Neural cell (in vitro differentiated cells): ENCODE measurements around the gene IGBP1.
"Not testable (repeated sequence)": the region's sequence is repeated elsewhere in the genome, so short reads cannot be mapped to it uniquely, and the experiment has no call there.

Experiments used
- EP300 ChIP-seq: fragments of 450-650 bp; conservative IDR thresholded peaks from 2 replicates; pipeline ENCODE4 v1.6.1; 2014; ENCODE audit warnings: antibody characterized with exemption, mild to moderate bottlenecking, moderate library complexity; ENCODE audit not compliant: poor library complexity, severe bottlenecking
- EZH2 ChIP-seq: fragments of 200-600, 300-800 bp; shearing (Covaris generic), sonication (generic); IDR thresholded peaks from 2 replicates; pipeline ENCODE4 v1.6.1; 2014; ENCODE audit warnings: antibody characterized with exemption, low read length, borderline replicate concordance, mild to moderate bottlenecking; ENCODE audit not compliant: insufficient read depth, poor library complexity, severe bottlenecking
- MXI1 ChIP-seq: fragments of 450-650 bp; conservative IDR thresholded peaks from 2 replicates; pipeline ENCODE4 v1.6.1; 2014; ENCODE audit warnings: antibody characterized with exemption, mild to moderate bottlenecking; ENCODE audit not compliant: poor library complexity, severe bottlenecking
- POLR2AphosphoS5 ChIP-seq: IDR thresholded peaks from 2 replicates; pipeline ENCODE4 v1.6.1; 2012
- RAD21 ChIP-seq: fragments of 450-650 bp; conservative IDR thresholded peaks from 2 replicates; pipeline ENCODE4 v1.6.1; 2014; ENCODE audit warnings: antibody characterized with exemption, mild to moderate bottlenecking, moderate library complexity
- SMC3 ChIP-seq: fragments of 450-650 bp; conservative IDR thresholded peaks from 2 replicates; pipeline ENCODE4 v1.6.1; 2014; ENCODE audit warnings: antibody characterized with exemption, mild to moderate bottlenecking, moderate library complexity; ENCODE audit not compliant: poor library complexity
- TAF1 ChIP-seq: IDR thresholded peaks from 2 replicates; pipeline ENCODE4 v1.6.1; 2012; ENCODE audit warnings: low read depth
- TF ChIP-seq, protein P1 (sequence below): fragments of 450-650 bp; IDR thresholded peaks from 2 replicates; pipeline ENCODE4 v1.5.1; 2014; ENCODE audit warnings: antibody characterized with exemption, mild to moderate bottlenecking, moderate library complexity; ENCODE audit not compliant: poor library complexity, severe bottlenecking
- TF ChIP-seq, protein P2 (sequence below): IDR thresholded peaks from 2 replicates; pipeline ENCODE4 v1.6.1; 2012; ENCODE audit warnings: borderline replicate concordance

DNA sequence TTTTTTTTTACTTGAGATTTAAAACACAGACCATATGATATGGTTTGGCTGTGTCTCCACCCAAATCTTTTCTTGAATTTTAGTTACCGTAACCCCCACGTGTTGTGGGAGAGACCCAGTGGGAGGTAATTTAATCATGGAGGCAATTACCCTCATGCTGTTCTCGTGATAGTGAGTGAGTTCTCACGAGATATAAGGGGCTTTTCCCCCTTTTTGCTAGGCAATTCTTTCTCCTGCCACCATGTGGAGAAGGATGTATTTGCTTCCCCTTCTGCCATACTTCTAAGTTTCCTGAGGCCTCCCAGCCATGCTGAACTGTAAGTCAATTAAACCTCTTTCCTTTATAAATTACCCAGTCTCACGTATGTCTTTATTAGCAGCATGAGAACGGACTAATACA is 76.3 kb downstream of the IGBP1 start:
- not testable (repeated sequence) for TF ChIP-seq TAF1, POLR2AphosphoS5, EP300, MXI1, EZH2, RAD21, SMC3
- TF ChIP-seq, protein P1, sequence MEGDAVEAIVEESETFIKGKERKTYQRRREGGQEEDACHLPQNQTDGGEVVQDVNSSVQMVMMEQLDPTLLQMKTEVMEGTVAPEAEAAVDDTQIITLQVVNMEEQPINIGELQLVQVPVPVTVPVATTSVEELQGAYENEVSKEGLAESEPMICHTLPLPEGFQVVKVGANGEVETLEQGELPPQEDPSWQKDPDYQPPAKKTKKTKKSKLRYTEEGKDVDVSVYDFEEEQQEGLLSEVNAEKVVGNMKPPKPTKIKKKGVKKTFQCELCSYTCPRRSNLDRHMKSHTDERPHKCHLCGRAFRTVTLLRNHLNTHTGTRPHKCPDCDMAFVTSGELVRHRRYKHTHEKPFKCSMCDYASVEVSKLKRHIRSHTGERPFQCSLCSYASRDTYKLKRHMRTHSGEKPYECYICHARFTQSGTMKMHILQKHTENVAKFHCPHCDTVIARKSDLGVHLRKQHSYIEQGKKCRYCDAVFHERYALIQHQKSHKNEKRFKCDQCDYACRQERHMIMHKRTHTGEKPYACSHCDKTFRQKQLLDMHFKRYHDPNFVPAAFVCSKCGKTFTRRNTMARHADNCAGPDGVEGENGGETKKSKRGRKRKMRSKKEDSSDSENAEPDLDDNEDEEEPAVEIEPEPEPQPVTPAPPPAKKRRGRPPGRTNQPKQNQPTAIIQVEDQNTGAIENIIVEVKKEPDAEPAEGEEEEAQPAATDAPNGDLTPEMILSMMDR: not testable (repeated sequence)
- TF ChIP-seq, protein P2, sequence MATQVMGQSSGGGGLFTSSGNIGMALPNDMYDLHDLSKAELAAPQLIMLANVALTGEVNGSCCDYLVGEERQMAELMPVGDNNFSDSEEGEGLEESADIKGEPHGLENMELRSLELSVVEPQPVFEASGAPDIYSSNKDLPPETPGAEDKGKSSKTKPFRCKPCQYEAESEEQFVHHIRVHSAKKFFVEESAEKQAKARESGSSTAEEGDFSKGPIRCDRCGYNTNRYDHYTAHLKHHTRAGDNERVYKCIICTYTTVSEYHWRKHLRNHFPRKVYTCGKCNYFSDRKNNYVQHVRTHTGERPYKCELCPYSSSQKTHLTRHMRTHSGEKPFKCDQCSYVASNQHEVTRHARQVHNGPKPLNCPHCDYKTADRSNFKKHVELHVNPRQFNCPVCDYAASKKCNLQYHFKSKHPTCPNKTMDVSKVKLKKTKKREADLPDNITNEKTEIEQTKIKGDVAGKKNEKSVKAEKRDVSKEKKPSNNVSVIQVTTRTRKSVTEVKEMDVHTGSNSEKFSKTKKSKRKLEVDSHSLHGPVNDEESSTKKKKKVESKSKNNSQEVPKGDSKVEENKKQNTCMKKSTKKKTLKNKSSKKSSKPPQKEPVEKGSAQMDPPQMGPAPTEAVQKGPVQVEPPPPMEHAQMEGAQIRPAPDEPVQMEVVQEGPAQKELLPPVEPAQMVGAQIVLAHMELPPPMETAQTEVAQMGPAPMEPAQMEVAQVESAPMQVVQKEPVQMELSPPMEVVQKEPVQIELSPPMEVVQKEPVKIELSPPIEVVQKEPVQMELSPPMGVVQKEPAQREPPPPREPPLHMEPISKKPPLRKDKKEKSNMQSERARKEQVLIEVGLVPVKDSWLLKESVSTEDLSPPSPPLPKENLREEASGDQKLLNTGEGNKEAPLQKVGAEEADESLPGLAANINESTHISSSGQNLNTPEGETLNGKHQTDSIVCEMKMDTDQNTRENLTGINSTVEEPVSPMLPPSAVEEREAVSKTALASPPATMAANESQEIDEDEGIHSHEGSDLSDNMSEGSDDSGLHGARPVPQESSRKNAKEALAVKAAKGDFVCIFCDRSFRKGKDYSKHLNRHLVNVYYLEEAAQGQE: not testable (repeated sequence)
